G401.6 (cell line): ENCODE results near the gene ZNF598.

Experiments used
- FAIRE-seq: peaks from 2 replicates; lab custom pipeline; 2012; peaks lifted over from hg19 to GRCh38; lab: Jason Lieb, UNC

The ZNF598 gene

DNA sequence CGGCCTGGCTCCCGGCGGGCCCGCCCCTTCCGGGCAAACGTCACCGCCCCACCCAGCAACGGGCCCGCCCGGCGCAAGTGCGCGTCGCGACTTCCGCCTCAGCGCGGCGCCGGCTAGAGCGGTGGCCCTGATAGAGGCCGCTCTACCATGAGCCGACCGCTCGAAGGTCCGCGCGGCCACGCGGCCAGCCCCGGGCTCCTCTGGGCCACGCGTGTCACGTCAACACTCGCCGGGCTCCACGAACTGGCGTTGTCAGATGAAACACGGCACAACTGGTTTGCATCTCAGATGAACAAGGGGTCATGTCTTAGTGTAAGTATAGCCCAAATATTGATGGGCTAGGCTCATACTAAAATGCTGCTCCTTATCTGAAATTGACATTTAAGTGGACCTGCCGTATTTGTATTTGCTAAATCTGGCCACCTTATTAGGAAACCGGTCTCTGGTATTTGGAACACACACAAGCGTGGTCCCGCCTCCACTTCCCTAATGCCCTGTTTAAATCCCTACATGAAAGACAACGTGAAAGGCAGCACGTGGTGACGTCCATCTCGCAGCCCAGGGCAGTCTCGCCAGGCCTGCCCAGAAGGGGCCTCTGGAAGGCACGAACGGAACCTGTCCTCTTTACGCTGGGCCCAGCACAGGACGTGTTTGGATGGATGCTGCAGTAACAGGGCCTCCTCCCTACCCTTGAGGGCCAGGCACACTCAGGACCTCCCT is at the start of gene ZNF598:
Gene ZNF598 (minus strand): TSS at position 31 of the 720 bp plus-strand sequence.
- FAIRE-seq: no peak

DNA sequence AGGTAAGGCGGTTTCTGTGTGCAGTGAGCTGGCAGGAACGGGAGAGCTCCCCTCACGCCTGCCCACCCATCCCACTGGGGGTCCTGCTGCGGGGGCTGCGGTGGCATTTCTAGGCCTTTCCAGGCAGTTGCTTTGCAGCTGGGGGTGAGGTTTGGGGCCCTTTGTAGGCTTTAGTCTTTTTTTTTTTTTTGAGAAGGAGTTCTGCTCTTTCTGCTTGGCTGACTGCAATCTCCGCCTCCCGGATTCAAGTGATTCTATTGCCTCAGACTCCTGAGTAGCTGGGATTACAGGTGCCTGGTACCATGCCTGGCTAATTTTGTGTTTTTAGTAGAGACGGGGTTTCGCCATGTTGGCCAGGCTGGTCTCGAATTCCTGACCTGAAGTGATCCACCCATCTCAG is 49.3 kb upstream of the ZNF598 start:
- no peak for FAIRE-seq

DNA sequence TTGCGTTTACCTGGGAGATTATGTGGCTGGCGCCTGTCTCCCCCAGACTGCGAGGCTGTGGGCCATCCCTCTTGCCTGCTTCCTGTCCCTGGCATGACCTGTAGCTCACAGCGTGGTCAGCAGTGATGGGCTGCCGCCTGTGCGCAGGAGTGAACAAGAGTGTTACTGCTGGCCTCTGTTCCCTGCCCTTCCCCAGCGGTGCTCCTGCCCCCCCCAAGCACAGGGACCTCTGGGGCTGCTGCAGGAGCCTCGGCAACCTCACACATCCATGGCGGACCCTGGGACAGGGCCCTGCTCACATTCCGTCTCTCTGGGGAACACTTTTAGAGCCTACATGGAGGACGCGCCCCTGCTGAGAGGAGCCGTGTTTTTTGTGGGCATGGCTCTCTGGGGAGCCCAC is 48.8 kb upstream of the ZNF598 start:
- no peak for FAIRE-seq

DNA sequence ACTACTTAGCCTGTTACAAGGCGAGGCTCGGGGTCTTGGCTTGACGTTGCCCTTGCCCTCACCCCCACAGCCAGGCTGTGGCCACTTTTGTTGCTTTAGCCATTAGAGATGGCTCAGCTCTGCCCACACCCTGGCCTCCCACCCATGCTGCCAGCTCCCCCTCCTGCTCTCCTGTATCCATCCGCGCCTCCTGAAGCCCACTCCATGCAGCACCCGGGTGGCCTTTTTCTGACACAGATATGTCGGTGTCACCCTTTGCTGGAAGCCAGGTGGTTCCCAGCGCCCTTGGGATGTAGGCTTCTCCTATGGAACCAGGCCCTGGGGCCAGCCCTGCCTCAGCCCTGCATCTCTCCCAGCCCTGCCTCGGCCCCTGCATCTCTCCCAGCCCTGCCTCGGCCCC is 47.8 kb upstream of the ZNF598 start:
- no peak for FAIRE-seq

DNA sequence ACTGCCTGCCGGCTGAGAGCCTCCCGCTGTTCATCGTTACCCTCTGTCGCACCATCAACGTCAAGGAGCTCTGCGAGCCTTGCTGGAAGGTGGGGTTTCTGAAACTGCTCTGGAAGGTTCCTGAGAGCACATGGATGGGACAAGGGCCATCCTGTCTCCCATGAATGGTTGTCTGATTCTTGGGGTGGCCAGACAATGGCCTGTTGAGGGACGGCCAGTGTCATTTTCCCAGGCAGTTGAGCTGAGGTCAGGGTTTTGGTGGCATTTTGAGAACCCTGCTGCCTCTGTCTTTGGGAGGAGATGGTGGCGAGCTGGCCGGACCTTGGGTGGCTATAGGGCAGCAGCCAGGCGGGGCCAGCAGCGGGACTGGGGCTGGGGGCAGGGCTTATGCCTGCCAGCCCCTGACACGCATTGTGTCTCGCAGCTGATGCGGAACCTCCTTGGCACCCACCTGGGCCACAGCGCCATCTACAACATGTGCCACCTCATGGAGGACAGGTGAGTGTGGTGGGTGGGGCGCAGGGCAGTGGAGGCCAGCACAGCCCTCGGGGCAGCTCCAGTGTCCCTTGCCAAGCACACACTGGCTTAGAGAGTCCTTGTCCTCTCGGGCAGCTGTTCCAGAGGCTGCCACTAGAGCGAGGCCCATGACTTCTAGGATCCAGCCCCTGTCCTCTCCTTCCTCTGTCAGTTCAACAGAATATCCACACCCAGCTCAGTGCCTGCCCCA is 47.2 kb upstream of the ZNF598 start:
- no peak for FAIRE-seq

DNA sequence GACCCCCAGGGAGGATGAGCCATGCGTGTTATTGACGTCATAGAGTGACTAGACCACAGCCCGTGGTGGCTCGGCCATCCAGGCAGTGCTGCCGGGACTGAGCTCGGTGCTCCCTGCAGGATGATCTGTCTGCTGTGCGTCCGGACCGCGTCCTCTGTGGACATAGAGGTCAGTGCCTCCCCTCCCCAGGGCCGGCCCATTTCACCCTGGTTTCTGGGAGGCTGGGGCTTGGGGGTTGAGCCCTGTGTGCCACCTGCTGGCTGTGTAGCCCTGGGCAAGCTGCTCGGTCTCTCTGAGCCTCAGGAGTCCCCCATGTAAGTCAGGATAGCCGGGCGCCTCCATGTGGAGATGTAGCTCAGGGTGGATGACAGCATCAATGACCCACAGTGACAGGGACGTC is 46.5 kb upstream of the ZNF598 start:
- no peak for FAIRE-seq

DNA sequence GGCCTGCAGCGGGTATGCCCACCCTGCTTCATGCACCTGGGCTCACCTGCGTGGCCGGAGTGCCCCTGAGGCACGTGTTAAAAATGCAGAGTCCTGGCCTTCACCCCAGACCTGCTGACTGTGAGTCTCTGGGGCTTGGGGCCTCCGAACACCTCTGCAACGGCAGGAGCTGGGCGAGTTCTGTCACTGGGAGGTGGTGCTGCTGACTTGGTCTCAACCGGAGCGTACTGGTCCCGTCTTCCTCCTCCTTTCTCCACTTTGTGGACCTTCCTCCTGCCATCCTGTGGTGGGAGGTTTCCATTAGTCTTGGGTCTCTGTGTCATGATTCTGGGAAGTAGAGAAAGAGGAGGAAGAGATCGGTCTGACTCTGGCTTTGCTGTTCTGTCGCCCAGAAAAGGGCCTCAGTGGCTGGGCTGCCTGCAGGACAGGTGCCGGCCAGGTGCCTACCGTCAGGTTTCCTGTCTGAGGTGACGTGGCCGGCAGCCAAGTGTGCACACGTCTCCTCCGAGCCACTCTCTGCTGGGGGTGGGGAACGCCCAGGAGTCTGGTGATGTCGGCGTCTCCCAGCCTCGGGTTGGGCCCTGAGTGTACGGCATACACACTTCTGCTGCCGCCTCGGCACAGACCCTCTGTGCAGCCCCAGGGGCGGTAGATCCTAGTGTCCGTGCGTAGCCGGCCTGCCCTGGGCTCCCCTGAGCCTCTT is 45.1 kb upstream of the ZNF598 start:
- no peak for FAIRE-seq

DNA sequence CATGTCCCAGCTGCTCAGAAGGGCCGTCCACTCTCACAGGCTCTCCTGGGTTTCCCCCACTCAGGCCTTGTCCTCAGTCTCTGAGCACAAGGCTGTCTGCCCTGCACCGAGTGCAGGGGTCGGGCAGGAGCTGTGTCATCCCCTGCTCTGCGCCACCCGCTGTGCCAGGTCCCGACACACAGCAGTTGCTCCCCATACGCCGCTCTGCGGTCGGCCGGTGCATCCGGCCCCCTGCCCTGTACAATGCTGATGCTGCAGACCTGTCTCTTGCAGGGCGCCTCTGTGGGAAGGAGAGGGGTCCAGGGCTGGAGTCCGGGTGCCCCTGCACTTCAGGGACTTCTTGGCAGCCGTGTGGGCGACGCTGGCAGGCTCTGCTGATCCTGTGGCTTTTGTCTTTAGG is 44.3 kb upstream of the ZNF598 start:
- FAIRE-seq: no peak

DNA sequence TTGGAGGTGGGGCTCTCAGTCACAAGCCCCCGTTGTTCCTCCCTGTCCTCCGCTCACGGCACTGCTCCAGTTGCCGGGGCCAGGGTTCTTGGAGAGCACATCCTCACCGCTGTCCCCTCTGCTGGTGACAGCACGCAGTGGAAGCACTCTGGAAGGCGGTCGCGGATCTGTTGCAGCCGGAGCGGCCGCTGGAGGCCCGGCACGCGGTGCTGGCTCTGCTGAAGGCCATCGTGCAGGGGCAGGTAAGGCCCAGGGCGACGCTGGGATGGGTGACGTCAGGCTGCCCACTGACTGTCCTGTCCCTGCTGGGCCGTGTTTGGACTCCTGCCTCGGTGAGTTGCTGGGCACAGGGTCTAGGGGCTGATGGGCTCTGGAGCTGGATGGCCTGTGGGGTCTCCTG is 43.6 kb upstream of the ZNF598 start:
- no peak for FAIRE-seq

DNA sequence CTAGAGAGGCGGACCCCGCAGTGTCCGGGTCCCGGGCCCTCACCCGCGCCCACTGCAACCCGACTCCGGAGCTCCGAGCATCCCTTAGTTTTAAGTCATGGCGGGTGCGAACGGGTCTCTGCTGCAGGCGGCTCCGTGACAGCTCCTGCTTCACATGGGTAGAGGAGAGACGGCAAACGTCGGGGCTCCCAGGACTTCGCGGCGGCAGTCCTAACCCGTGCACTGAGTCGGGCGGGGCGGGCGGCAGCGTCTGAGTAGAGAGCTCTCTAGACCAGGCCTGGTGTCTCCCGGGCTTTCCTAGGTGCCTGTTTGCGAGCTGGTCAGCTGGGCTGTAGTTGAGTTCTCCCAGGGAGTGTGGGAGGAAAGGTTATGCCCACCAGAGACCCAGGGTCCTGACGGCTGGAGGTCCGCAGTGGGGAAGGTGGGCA is 38.5 kb upstream of the ZNF598 start:
- no peak for FAIRE-seq

DNA sequence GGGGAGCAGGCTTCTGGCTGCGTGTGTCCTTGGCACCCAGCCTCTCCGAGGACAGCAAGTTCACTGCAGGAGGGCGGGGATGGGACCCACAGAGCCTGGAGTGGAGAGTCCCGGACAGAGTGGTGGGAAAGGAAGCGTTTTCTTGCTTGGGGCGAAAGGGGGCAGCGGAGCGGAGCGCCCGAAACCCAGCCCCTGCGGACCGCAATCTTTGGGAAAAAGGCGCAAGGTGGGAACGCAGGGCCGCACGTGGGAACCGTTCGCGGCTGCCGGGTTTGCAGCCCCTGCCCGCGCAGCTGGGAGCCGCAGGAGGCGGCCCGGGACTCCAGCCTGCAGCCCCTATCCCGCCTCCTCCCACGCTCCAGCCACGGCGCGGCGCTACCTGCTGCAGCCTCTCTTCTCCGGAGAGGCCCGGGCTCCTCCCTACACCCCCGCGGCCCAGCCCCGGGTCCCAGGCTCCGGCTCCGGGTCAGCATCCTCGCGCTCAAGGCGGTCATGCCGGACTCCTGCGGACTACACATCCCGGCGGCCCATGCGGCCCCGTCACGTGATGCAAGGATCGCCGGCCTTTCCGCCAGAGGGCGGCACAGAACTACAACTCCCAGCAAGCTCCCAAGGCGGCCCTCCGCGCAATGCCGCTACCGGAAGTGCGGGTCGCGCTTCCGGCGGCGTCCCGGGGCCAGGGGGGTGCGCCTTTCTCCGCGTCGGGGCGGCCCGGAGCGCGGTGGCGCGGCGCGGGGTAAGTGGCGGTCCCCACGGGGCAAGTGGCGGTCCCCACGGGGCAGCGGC is 37.9 kb upstream of the ZNF598 start, which contains the start of the genes NTHL1 and TSC2:
Gene NTHL1 (minus strand): TSS at position 505 of the 786 bp plus-strand sequence. CDS start 11 bp downstream, at position 494.
Gene TSC2 (plus strand): TSS at position 656 of the 786 bp plus-strand sequence. CDS start 631 bp downstream, outside the sequence.
- FAIRE-seq: peak; percentile 87

DNA sequence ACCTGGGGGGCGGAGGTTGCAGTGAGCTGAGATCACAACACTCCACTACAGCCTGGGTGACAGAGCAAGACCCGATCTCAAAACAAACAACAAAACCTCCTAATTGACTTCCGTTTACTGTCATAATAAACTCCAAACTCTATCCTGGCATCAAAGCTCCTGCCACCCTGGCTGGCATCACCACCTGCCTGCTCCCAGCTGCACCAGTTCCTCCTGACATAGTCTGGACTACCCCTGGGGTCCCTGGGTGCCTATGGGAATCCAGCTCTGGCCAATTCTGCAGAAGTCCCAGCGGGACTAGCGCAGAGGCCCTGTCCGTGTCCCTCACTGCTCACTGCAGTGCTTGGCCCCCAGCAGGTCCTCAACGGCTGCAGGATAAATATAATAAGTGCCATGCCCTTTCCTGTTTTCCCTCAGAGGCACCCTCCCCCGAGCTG is 37.3 kb upstream of the ZNF598 start:
- no peak for FAIRE-seq

DNA sequence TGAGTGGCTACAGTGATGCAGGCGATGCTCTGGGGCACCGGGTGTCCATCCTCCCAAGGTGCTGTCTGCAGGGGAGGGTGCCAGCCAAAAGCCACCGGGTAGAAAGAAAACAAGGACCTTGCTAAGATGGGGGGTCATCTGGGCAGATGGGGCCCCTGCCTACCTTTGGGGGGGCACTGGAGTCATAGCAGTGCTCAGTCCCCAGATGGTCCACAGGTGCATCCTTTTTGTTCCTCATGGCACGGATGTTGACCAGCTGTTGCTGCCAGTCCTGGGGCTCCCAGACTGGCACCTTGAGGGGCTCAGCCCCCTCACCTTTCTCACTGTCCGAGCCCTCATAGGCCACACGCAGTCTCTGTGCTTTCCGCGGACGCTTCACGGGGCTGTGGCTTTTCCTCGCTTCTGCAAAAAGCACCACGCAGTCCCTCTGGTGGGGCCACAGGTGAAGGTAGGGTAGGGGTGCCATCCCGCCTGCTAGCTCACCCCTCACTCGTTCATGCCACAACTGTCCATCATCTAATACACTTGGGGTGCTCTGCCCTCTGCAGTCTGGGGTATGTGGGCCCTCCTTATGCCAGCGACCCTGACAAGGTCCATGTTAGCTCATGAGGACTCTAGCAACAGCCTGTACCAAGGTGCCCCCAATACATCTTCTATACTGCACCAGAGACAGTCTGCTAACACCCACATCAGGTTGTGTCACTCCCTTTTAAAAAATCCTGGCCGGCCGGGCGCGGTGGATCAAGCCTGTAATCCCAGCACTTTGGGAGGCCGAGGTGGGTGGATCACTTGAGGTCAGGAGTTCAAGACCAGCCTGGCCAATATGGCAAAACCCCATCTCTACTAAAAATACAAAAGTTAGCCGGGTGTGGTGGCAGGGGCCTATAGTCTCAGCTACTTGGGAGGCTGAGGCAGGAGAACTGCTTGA is 36.6 kb upstream of the ZNF598 start:
- FAIRE-seq: no peak

DNA sequence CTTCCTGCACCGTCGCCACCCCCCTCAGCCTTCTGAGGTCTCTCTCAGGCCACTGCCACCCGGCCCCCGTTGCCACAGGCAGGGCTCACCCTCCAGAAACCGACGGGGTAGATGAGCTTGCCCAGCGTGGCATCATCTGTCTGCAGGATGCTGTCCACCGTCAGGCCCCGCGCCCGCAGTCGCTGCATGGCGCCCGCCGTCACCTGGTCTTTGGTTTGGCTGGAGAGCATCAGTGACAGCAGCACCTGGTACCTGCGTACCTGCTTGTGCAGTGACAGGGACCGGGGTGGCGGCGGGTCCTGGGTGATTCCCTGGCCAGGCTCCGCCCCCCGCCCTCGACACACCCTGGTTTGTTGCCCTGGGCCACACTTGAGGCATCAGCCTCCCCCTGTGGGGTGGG is 34.9 kb upstream of the ZNF598 start:
- no peak for FAIRE-seq

DNA sequence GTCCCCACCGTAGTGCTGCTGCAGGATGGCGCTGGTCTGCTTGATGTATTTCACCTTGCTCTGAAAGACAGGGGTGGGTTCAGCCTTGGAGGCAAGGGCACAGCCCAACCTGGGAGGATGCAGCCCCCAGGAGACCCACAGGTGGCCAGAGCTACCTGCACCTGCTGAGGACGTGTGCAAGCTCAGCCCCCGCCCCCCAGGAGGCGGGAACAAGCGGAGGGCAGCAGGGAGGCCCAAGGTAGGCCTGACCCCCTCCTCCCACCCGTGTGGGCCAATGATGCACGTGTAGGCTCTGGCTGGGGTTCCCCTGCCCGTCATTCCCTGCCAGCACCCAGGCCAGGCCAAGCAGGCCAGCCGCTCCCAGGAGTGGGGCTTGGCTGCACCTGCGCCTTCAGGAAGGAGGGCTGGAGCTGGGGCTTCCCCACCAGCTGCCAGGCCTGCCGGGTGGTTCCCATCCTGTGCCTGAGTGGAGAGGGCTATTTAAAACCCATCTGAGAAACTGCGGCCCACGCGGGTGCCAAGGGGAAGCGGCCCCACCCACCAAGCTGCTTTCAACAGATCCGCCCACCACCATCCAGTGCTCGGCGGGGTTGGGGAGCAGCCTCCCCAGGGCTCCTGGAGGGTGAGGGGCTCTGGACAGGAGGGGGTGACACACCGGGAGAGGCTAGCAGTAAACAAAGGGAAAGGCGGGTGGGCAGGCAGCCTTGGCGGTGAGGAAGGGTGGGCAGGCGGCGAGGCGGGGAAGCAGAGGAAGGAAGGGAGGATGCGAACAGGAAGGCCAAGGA is 34.2 kb upstream of the ZNF598 start:
- FAIRE-seq: no peak

DNA sequence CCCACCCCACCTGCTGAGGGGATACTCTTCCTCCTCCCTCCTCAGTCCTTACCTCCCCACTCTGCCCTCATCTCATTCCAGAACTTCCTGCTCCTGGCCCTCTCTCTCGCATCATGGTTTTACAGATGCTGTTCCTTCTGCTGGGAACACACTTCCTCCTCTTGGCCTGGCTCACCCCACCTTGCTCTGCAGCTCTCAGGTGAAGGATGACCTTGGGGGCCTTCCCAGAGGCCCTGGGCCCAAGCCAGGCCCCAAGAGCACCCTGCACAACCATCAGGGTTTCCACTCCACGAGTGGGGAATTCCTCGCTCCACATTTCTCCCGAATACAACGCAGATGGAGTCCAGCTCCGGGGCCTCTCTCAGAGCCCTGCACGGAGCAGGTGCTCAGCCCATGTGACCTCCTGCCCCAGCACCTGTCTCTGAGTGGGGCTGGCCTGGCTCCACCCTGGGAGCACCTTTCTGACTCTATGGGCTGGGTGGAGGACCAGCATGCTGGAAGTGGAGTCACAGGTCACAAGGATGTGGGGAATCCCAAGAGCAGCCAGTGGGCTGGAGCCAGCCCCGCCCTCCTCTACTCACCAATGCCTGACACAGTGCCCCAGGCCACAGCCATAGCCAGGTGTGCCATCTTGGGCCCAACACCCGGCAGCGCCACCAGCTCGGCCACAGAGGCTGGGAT is 33.5 kb upstream of the ZNF598 start:
- no peak for FAIRE-seq

DNA sequence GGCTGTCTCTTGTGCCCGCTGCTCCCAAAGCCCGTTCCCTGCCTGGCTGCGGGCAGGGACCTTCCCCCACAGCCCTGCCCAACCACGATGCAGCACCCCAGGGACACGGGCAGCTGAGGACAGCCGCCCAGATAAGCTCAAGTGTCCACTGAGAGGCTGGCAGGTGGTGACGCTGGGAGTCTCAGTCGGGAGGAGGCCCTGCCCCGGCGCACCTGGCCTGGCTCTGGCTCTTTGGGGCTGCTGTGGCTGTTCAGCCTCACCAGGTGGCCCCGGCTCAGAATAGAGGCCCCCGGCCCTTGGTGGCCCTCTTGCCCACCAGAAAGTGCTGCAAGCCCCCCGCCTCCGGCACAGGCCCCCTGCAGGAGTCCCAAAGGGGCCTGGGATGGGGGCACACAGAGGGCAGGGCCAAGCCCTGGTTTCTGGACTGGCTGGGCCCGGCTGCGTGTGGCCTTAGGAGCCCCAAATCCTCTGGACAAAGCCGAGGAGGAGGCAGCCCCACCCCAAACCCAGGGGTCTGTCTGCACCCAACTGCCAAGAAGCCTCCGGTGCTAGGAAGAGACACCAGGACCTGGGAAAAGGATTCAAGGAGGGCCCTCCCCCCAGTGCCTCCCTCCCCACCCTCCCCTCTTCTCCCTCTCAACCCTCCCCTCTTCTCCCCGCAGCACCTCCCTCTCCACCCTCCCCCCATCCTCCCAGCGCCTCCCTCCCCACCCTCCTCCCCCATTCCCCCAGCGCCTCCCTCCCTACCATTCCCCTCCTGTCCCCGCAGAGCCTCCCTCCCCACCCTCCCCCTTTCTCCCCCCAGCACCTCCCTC is 32.8 kb upstream of the ZNF598 start:
- no peak for FAIRE-seq

DNA sequence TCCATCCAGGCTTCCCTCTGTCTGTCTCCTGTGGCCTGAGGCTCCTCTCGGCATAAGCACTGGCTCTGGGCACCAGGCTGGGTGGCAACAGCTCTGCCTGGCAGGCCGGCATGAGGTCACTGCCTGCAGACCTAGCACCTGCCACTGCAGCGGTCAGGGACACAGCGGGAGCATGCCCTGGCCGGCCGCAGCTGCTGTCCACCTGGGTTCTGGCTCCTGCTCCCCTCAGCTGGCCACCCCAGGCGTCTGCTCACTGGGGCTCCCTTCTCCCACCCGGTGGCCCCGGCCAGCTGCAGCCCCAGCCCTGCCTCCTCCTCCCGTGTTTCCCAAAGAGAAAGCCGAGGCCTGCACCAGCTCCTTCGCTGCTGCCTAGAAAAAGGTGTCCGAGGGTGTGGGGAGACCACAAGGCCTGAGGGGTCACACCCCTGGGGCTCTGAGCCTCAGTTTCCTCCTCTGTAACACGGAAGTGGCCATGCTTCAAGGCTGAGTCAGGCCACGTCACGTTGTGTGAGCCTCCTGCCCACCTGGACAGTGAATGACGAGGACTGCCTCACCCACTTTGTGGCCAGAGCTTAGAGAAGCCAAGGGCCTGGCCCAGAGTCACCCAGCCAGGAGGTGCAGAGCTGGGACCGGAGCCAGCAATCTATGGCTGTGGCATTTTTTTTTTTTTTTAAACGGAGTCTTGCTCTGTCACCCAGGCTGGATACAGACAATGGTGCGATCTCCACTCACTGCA is 31.3 kb upstream of the ZNF598 start:
- no peak for FAIRE-seq
